H4 (cell line): ENCODE measurements around the gene ZNF783. TPM values are rescaled to one million over a fixed set of nuclear protein-coding genes. Genes with fewer than 3 reads are reported as not detected.

Experiments used
- DNase-seq: peaks from one replicate; pipeline ENCODE4 v3.0.0-alpha.2; 2015; ENCODE audit warnings: low spot score
- total RNA-seq: library from RNA; depleted of rRNA; stranded (reverse); fragments of >200 nt; shearing (Covaris generic); gene quantifications from 2 replicates; pipeline ENCODE4 v1.2.3, GENCODE V29; 2014

The ZNF783 gene
- total RNA-seq, 1 experiment from 2014 or later: 0.60 TPM

DNA sequence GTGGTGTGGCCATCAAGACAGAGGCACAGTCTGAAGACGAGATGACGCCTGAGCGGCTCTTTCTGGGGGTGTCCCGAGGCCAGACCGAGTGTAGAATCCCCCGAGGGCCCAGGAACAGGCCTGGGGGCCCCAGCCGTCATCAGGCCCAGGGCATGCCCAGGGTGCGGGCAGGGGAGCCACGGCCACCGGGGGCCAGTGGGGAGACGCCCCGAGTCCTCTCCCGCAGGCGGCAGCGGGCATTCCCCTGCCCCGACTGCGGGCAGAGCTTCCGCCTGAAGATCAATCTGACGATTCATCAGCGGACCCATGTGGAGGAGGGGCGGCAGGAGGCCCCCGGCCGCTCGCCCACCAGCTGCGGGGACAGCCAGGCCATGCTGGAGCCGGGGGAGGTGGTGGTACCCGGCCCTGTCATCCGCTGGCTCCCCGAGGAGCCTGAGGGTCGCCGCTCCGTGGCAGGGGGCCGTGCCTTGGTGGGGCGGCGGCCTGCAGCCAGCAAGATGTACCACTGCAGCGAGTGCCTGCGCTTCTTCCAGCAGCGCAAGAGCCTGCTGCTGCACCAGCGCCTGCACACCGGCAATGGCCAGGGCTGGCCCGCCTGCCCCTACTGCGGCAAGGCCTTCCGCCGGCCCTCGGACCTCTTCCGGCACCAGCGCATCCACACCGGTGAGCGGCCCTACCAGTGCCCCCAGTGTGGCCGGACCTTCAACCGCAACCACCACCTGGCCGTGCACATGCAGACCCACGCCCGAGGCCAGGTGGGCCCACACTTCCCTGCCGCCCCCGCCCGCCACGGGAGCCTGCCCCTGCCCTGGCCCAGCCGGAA is 19.7 kb downstream of the ZNF783 start:
- no peak for DNase-seq

DNA sequence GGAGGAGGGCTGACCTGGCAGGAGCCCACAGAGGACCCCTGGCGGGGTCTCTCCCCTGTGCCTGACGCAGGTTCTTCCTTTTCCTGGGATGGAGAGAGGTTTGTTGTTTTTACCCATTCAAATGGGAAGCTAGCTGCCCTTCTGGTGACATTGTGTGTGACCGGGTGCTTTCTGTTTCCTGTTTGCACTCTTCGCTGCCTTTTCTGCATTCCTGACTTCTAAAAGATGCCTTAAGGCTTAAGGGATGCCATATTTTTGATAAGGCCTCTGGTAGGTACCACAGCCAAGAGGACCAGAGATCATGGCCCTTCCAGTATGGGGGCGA is 20.3 kb downstream of the ZNF783 start:
- DNase-seq: no peak

DNA sequence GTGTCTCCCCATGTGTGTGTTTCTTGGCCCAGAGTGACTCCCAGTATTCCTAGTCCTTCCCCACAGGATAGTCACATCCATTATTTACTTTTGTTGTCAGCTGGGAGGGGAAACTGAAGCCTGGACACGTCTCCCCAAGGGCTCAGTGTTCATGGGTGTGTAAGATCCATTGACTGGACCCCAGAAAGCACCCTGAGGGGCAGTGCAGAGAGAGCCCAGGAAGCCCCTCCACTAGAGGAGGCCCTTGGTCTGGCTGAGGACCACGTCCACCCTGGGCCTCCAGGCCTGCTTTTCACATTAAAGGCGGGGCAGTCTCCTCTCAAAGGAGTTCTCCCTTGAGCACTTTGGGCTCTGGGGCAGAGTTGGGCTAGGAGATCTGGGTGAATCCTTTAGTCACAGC is 21.3 kb downstream of the ZNF783 start:
- no peak for DNase-seq

- no peak for DNase-seq
These were observed 22.3 kb downstream of the ZNF783 start for GRCh38 chr7:149284343-149284742.

GRCh38 chr7:149284850-149285585 is 23.0 kb downstream of the ZNF783 start:
- DNase-seq: no peak

DNA sequence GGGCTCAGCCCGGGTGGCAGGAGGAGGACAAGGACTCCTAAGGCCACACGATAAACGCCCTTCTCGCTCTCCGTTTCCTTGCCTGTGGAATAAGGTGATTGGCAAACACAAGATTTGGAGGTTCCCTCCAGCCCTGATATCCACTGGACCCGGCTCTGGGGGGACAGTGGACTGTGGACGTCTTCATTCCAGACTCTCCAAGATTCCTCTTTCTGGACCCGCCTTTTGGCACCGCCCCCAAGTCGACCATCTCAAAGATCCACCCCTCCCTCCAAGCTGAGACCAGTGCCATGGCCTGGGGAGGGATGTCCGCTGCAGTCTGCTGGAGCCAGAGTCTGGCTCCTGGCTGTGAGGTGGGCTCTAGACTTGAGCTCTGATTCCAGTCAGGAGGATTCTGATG is 23.6 kb downstream of the ZNF783 start:
- no peak for DNase-seq

DNA sequence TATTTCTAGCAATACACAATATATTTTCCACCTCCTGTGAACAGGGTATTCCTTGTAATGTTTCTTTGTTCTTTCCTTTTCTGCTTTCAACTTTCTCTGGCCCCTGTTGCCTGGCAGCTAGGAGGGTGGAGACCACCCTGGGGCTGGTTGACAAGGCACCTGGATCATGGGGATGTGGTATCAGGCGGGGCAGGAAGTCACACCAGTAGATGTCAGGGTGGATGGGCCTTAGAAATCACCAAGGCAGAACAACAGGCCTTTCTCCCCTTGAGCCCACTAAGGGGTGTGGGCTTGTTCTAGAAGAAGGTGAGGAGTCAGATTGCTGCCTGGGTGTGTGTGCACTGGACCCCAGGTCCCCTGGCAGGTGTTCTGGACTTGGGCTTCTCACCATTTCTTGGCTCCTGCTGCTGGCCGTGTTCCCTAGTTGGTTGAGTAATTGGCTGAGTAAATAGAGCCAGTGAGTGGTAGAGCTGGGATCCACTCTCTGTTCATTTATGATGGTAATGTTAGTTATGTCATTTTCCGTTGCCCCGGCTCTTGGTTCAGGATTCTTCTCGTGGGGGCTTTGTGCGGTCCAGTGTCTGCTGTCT is 24.9 kb downstream of the ZNF783 start:
- DNase-seq: no peak

GRCh38 chr7:149287622-149288021 is 25.6 kb downstream of the ZNF783 start:
- DNase-seq: no peak

DNA sequence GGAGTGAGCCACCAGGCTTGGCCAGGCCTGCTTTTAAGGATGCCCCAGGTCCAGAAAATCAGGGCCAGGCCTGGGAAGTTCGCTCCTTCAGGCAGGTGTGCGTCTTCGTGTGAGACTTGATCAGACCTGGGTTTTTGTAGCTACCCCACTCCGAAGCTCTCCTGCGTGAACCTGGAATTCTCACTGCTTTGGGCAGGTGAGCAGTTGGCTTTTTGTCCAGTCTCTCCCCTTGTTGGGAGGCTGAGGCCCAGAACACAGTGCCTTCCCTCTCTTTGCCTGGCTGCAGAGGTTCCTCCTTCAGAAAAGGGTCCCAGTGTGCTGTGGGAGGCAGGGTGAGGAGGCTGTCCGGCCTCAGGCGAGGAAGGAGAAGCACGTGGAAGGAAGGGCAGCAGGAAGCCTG is 27.3 kb downstream of the ZNF783 start:
- no peak for DNase-seq

DNA sequence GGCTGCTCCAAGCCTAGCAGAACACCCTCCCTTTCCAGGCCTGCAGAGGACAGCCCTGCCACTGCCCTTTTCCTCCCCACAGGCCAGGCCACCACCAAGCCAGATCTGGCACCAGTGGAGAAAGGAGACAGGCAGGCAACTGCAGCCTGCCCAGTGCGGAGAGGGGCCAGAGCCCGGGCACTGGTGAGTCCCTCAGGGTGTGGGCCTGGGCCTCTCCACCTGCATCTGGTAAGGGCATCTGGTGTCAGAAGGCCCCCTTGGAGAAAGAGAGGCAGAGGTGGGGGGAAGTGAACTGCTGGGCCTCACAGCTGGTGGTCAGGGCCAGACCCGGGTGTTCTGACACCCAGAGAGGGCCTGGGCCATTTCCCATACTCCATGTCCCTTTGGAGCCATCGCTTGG is 27.9 kb downstream of the ZNF783 start:
- no peak for DNase-seq

DNA sequence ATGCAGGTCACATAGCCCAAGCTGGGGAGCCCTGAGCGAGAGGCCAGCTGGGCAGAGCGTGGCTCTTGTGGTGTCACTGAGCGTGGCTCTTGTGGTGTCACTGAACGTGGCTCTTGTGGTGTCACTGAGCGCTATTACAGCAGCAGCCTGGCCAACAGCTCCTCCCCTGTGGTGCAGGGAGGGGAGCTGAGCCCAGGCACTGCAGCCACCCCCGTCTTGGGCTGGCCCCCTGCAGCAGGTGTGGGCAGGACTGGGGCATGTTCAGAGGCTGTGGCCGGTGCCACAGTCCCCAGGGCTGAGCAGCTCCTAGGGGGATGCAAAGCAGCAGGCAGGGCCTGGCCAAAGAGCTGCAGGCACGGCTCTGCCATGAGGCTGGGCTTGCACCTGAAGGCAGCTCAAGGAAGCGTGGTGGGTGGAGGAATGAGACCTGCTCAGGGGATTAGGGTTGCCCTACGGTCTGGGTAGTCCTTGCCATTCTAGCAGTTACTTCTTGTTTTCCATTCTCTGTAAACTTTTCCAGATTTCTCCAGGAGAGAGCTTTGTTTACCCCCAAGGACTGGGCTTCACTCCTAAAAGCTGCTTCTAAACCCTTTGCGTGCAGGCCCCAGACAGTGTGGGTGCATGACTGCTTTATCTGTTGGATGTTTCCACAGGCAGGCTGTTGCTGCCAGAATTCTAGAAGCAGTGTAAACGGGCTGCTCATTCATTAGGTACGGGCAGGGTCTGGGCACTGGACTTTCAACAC is 29.2 kb downstream of the ZNF783 start:
- no peak for DNase-seq

GRCh38 chr7:149291781-149292461 is 29.9 kb downstream of the ZNF783 start:
- no peak for DNase-seq

GRCh38 chr7:149292462-149292823 is 30.4 kb downstream of the ZNF783 start:
- no peak for DNase-seq

DNA sequence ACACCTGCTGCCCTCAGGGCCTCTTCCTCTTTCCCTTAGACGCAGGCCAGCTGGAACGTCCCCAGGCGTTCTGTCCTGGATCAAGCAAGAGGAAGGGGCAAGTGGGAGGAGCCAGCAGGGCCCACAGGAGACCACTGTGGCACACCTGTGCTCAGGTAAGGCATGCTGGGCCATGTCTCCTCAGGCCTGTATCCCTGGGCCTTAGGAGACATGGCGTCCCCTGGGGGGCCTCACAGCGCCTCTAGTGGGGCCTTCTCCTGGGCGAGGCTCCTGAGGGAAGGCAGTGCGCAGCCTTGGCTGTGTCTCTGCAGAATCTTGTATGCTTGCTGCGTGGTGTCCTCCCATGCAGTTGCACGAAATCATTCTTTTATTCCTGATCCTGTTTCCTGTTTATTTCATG is 31.3 kb downstream of the ZNF783 start:
- DNase-seq: no peak

- no peak for DNase-seq
These were observed 32.1 kb downstream of the ZNF783 start for GRCh38 chr7:149293946-149294633.

GRCh38 chr7:149294634-149295480 is 32.9 kb downstream of the ZNF783 start:
- DNase-seq: no peak

GRCh38 chr7:149295481-149295850 is 33.5 kb downstream of the ZNF783 start:
- no peak for DNase-seq

GRCh38 chr7:149296368-149296767 is 34.4 kb downstream of the ZNF783 start:
- no peak for DNase-seq

DNA sequence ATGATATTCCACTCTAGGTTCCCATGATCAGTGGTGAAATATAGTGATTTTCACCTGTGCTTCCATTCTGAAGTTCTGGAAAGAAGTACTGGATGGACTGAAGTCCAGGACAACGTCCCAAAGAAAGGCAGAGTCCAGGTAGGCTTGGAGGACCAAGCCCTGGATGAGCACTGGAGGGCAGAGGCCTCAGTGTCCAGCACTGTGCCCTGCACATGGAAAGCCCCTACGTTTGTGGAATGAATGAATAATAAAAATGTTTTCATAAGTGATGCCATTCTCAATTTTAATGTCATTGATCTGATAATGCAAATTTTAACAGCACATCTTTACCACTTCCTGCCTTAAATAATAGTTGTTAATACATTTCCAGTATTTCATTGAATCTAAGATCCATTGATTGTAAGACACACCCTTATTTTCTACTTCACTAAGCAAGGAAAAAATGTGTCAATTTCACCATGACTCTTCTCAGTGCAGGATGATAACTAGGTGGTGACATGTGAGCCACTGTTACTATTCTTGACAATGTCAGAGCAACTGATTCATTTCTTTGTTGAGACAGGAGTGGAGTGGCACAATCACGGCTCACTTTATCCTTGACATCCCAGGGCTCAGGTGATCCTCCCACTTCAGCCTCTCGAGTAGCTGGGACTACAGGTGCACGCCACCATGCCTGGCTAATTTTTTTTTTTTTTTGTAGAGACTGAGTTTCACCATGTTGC is 35.2 kb downstream of the ZNF783 start:
- DNase-seq: no peak
